ENCODE data around the gene HBZ.
"Not testable (repeated sequence)": the region's sequence is repeated elsewhere in the genome, so short reads cannot be mapped to it uniquely, and the experiment has no call there.

- not testable (repeated sequence) for TF ChIP-seq CTCF (conservative IDR thresholded peaks at IDR 0.05; ENCODE audit: low read length); EZH2phosphoT487 (IDR thresholded peaks at IDR 0.05; ENCODE audit: borderline replicate concordance)
Measured at GRCh38 chr16:176477-177382, 24.3 kb downstream of the HBZ start, which contains the start of gene HBA1.
